DMS114 treated with DMSO at 0.1 percent for 48 hours (cell line): ENCODE results near the gene STRIP2.
"Not testable (repeated sequence)": the region's sequence is repeated elsewhere in the genome, so short reads cannot be mapped to it uniquely, and the experiment has no call there.

ENCODE experiments used
- DNase-seq: peaks from one replicate; lab custom pipeline; 2025; ENCODE audit not compliant: unreplicated experiment; lab: John Stamatoyannopoulos, UW

STRIP2 gene

DNA sequence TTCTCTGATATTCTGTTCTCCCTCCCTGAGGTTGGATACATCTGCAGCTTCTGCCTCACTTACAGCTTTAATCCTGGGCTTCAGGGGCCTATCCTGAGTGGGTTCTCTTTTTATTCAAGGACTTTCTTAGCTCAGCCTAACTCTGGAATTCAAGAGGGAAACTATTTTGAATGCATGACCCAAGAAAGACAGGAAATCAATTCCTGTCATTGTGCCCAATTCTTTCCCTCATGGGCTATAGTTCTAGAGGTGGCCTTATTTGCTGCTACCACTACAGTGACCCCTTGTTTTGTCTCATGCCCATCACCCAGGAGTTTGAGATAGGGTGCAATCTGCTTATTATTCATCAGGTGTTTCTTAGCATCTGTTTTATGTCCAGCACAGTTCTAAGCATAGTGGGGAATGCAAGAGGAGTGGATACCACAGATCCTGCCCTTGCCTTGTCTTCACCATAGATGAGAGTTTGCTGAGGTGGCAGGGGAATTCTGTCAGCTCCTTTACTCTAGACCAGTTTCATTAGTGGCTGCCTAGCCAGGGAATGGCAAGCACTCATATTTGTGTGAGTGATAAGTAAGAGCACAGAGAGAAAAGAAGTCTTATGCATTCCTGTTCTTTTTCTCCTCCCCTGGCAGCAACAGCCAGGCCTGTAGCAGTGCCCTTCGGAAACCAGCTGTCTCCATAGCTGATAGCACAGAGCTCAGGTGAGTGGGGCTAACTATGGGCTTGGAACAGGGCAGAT, 19.4 kb downstream of the STRIP2 start:
- no peak for DNase-seq

DNA sequence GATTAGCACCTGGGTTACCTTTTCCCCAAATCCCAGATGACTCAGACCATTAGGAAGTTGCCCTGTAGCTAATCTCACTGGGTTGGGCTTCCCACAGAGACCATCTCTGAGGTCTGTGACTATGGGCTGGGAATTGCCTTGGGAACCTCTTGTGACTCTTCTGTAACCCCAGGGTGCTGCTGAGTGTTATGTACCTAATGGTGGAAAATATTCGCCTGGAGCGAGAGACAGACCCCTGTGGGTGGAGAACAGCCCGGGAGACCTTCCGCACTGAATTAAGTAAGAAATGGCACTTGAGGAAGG, 20.0 kb downstream of the STRIP2 start:
- DNase-seq, result no peak

DNA sequence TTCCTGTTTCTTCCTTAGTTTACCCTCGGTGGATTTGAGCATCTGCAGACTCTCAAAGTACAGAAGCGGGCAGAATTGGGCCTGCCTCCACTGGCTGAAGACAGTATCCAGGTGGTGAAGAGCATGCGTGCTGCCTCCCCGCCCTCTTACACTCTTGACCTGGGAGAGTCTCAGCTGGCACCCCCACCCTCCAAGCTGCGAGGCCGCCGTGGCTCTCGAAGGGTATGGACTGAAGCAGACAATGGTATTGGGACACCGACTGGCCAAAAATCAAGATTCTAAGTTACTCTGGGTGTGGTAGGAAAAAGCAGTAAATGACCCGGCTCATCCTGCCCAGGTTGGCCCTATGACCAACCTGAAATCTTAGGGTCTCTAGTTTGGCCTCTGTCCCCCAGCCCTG, 22.2 kb downstream of the STRIP2 start:
- DNase-seq, result no peak

DNA sequence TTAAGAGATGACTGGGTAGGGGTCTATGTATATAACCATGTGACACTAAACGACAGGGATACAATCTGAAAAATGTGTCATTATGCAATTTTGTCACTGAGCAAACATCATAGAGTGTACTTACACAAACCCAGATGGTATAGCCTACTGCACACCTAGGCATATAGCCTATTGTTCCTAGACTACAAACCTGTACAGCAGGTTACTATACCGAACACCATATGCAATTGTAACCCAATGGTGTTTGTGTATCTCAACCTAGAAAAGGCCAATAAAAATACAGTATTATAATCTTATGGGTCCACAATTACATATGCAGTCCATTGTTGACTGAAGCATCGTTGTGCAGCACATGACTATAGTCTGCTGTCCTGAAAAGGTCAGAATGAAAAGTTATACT, 22.9 kb downstream of the STRIP2 start:
- DNase-seq, result no peak

DNA sequence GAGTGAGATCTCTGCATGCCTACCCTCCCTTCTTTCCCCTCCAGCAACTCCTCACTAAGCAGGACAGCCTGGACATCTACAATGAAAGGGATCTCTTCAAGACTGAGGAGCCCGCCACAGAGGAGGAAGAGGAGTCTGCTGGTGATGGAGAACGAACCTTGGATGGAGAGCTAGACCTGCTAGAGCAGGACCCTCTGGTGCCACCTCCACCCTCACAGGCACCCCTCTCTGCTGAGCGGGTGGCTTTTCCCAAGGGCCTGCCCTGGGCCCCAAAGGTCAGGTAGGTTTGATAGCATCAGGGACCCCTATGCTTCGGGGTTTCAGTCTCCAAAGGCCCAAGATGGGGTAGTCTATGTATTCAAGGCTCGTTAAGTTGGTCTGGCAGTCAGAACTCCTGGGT, 23.9 kb downstream of the STRIP2 start:
- no peak for DNase-seq

DNA sequence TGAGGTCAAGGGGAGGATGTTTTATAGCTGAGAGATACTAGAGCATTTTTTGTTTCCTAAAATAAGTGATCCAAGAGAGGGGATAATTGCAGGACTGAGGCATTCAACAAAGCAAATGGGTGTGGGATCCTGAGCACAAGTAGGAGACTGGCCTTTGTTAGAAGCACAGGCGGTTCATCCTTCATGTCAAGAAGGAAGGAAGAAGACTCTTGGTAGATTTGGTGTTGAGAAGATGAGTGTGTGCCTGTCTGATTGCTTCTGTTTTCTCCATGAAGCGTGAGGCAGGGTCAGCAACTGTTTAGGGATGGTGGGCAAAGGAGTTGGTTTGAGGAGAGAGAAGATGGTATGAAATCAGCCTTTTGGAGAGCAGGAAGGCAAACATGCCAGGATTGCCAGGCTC, 27.6 kb downstream of the STRIP2 start:
- no peak for DNase-seq

DNA sequence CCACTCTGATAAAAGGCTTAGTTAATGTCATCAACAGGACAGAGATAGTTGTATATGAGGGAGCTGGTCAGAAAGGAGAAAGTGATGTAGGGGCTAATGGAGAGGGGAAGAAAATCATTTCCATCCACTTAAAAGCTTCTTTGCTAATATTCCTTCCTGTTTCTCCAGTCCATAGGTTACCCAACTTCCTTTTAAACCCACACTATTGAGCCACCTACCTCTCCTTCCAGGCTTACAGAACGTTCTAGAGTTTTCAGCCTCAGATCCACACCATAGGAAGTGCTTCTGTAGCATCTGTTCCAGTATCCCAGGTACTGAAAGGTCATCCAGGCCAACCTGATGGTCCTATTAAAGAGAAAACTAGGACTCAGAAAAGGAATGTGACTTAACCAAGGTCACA, 28.2 kb downstream of the STRIP2 start:
- DNase-seq, result no peak

DNA sequence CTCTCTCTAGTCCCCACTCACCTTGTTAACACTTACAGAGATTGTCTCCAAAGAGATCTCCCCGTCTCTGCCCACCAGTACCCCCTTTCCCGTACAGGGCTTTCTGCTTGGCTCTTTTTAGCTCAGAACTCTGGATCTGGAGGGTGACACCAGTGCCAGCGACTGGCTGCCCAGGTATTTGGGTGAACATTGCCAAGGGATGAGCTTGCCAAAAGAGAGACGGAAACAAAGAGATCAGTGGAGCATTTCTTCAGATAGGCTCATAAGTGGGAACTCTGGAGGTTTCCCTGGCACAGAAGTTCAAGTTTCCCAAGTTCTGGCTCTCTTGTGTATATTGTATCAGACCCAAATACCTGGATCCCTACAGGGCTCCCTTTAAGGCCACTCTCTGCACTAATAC, 30.0 kb downstream of the STRIP2 start:
- DNase-seq, result no peak

DNA sequence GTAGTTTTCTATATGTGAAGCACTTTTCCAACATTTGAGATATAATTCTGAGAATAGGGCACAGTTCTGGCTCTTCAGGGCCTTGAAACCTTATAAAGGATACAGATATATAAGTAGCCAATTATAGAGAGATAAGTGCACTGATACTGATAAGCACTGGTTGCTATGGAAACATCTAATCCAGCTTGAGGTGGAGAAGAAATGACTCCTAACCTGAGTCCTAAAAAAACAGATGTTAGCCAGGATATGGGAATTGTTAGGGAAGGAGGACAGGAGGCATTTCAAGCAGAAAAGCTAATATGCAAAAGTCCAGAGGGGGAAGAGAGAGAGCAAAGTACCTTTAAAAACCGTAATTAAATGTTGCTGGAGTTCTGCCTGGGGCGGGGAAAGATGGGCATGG, 30.8 kb downstream of the STRIP2 start:
- DNase-seq, result no peak

DNA sequence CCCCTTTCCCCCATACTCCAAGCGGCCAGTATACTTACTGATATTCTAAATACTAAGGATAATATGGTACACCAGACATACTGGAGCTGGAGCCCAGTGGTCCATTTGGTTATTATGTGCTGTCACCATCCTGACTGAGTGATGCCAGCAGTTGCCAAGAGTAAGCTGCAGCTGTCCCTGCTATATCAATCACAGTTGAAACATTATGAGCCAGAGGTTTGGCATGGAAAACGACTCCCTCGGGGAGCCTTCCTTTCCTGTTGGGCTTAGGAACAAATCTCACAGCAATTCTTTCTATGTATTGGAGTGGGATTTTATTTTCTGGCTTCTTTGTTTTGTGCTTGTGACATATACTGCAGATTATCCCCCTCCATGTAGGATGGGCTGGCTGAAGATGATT, 32.6 kb downstream of the STRIP2 start:
- DNase-seq, result no peak

DNA sequence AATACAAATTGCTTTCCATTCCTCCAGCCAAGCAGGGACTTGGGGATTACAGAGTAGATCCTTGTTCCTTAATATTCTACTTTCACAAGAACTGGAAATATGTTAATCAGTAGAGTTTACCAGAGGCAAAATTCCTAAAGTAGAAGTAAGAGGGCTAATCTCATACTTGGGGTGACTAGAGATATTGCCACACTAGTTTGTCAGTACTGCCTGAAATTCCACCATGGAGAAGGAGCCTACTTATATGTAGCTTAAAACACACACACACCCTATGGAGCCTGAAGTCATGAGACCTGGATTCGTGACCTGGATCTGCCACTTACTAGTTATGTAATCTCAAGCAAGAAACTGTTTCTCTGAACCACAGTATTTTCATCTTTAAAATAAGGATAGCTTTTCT, 33.9 kb downstream of the STRIP2 start:
- DNase-seq, result no peak

DNA sequence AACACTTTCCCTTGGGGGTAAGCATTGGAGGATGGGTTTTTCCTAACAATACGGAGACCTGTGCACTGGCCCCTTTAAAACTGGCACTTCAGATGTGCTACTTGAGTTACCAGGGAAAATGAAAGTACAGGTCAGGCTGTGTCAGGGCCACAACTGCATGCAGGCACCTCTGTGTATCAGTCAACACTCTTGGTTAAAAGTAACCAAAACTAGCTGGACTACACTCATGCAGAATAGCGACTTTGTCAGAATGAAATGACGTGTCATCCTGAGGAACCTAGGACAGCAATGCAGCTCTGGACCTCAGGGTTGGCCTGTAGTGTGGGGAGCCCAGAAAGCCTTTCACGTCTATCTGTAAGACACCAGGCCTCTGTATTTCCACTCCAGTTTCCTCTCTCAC, 34.3 kb downstream of the STRIP2 start:
- DNase-seq, result no peak

DNA sequence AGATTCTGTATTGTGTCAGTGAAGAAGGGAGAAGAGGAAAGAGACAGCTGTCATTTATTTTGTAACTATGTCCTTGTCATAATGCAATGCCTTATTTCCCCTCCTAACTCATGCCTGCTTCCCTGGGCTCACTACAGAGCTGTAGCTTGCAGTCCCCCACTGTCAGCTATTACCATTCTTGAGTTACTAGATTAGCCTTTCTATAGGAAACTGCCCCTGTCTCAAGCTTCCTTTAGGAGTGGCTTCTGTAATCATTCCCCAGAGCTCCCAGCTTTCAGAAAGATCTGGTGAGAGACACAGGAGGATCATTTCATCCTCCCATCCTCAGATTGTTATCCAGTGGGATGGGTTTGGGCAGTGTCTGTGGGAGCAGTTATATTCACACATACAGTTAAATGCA, 35.7 kb downstream of the STRIP2 start:
- DNase-seq, result no peak

DNA sequence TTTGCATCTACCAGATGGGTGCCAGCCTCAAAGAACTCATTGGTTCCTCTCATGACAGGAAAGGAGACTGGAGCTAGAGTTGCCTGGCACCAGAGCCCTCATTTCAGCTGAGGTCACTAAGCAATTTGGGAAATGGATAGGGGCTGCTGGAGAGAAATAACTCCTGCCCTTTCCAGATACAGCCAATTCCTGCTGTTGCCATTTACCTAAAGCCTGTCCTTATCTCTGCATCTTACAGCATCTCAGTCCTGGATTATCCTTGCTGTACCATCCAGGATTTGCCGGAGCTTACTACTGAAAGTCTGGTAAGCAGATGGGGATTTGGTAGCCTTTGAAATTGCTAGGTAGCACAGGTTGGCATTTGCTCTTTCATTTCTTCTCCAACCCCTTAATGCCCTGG, 36.2 kb downstream of the STRIP2 start:
- no peak for DNase-seq

DNA sequence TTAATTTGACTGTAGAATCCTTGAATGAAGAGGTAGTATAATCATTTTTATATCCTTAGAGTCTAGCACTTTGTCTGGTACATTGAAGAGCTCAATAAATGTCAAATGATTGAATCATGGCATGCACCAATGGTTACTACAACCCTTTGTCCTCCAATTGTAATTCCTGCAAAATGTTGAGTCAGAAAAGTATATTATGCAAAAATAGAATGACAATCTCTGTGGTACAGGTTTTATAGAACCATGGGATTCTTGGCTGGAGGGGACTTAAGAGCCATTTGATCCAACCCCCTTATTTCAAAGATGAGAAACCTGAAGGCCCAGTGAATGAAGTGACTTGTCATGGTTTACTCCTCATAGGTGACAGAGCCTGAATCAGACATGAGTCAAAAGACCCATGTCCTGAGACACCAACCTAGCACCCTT, 37.2 kb downstream of the STRIP2 start:
- no peak for DNase-seq

DNA sequence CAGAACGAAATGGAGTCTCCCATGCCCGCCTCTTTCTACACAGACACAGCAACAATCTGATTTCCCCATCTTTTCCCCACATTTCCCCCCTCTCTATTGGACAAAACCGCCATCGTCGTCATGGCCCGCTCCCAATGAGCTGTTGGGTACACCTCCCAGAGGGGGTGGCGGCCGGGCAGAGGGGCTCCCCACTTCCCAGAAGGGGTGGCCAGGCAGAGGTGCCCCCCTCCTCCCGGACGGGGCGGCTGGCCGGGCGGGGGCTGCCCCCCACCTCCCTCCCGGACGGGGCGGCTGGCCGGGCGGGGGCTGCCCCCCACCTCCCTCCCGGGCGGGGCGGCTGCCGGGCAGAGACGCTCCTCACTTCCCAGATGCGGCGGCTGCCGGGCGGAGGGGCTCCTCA, 41.7 kb downstream of the STRIP2 start:
- not testable (repeated sequence) for DNase-seq

DNA sequence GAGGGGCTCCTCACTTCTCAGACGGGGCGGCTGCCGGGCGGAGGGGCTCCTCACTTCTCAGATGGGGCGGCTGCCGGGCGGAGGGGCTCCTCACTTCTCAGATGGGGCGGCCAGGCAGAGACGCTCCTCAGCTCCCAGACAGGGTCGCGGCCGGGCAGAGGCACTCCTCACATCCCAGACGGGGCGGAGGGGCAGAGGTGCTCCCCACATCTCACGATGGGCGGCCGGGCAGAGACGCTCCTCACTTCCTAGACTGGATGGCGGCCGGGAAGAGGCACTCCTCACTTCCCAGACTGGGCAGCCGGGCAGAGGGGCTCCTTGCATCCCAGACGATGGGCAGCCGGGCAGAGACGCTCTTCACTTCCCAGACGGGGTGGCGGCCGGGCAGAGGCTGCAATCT, 42.2 kb downstream of the STRIP2 start:
- DNase-seq, result not testable (repeated sequence)

DNA sequence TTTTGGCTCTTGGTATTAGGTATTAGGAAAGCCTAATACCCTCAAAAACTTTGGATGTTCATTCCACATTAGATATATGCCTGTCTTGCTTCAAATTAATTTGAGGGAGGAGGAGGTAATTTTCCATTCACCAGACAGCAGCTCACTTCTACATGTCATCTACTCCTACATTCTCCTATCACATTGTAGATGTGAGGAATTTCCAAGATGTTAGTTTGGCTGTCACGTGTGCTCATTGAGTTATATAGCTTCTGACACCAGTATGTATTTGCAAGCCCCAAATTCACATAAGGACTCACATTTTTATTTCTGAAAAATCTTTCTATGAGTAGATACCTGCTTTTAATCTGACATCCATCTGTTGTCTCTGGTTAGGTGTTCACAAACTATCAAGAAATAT, 45.6 kb downstream of the STRIP2 start:
- DNase-seq, result no peak

DNA sequence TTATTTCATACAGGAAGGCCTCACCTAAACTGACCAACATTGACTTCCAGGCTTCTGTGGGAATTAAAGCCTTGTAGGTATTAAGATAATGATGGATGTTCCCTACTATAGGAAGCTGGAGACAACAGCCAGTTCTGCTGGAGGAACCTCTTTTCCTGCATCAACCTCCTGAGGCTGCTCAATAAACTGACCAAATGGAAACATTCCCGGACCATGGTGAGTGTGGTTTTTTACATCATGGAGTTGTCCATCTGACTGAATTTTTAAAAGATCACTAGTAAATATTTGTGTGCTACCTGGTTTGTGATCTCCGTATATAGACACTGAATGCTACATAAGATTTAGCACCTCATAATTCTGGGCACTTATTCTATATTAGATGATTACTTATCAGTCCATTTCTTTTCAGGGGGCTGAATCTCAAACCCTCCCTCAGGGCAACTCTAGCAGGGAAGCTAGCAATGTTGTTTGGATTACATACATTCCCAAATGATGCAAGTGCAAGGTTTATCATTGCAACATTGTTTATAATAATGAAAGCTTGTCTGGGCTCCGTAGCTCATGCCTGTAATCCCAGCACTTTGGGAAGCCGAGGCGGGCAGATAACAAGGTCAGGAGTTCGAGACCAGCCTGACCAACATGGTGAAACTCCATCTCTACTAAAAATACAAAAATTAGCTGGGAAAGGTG, 46.6 kb downstream of the STRIP2 start:
- DNase-seq, result no peak

DNA sequence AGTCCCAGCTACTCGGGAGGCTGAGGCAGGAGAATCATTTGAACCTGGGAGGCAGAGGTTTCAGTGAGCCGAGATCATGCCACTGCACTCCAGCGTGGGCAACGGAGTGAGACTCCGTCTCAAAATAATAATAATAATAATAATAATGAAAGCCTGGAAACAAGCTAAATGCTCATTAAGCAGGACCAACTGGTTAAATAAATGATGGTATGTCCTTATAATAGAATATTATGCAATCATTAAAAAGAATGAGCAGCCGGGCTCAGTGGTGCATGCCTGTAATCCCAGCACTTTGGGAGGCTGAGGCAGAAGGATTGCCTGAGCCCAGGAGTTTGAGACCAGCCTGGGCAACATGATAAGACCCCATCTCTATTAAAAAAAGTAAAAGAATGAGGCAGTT, 47.1 kb downstream of the STRIP2 start:
- DNase-seq, result not testable (repeated sequence)

DNA sequence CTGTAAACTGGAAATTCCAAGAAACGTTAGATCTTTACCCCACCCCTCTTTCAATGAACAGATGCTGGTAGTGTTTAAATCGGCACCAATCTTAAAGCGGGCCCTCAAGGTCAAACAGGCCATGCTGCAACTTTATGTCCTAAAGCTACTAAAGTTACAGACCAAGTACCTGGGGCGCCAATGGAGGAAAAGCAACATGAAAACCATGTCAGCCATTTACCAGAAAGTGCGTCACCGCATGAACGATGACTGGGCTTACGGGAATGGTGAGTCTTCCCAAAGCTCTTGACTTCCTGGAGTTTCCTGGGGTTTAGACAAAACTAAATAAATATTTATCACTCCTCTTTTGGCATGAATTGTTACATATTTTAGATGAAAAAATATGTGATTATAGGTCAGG, 48.5 kb downstream of the STRIP2 start:
- no peak for DNase-seq

DNA sequence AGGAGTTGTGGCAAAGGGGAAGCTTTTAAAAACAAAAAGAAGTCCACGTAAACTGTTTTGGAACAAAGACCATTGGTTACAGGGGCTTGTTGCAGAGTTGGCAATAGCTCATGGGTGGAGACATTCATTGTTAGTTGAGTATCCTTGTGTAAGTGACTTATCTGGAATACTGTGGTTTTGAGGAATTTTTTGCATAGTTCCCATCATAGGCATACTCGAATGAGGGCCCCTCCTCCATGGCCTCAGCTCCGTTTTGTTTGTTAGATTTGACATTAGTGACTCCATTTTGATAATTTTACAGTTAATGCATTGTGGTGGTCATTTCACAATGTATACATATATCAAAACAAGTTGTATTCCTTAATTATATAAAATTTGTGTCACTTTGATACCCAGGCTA, 55.3 kb downstream of the STRIP2 start:
- DNase-seq, result no peak

DNA sequence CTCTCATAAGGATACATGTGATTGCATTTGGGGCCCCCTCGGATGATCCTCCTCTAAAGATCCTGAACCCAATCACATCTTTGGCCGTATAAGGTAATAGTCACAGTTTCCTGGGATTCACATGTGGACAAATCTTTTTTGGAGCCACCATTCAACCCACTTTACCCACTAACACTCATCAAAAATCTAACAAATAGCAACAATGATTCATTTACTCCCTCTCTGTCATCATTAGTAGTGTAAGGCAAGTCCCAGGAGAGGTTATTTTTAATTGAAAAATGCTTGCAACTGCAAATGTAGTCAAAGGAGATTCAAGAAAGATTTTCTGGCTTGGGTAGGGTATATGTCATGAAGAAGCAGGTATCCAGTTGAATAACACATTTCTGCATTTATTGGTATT, 58.2 kb downstream of the STRIP2 start:
- DNase-seq, result no peak
